HAP-1 (cell line): ENCODE results near the gene DOLPP1.
"Not testable (repeated sequence)": the region's sequence is repeated elsewhere in the genome, so short reads cannot be mapped to it uniquely, and the experiment has no call there.

Source experiments
- DNase-seq, 2 experiments: peaks; one replicate each; pipeline ENCODE4 v3.0.0-alpha.2; 2016 to 2020; ENCODE audit warnings: low spot score in 2 of 2
- H3K27me3 ChIP-seq: fragments of 250-450 bp; sonication (Bioruptor Pico); 2 replicates; pipeline ENCODE4 v1.5.1; 2020; ENCODE audit warnings: low read depth, mild to moderate bottlenecking, moderate library complexity
- H3K36me3 ChIP-seq: fragments of 250-450 bp; sonication (Bioruptor Pico); replicated peaks from 2 replicates; pipeline ENCODE4 v1.5.1; 2020; ENCODE audit warnings: mild to moderate bottlenecking
- H3K4me1 ChIP-seq: fragments of 250-450 bp; sonication (Bioruptor Pico); 2 replicates; pipeline ENCODE4 v1.5.1; 2020; ENCODE audit warnings: mild to moderate bottlenecking
- H3K4me3 ChIP-seq: fragments of 250-450 bp; sonication (Bioruptor Pico); 2 replicates; pipeline ENCODE4 v1.5.1; 2020; ENCODE audit warnings: mild to moderate bottlenecking, moderate library complexity
- H3K9me3 ChIP-seq: fragments of 250-450 bp; sonication (Bioruptor Pico); 2 replicates; pipeline ENCODE4 v1.5.1; 2020; ENCODE audit warnings: mild to moderate bottlenecking, moderate library complexity
- in situ Hi-C: fragments of 300-500 bp; cut with MboI; formaldehyde crosslinking; loops from 3 replicates; pipeline ENCODE4 v1.14.3; 2020; ENCODE audit warnings: low sequenced_read_pairs, inconsistent platforms, mixed read lengths

DOLPP1 gene

GRCh38 chr9:129122133-129122532 lies 41.2 kb downstream of the DOLPP1 start:
- H3K4me1 ChIP-seq, result no peaks in the 10 kb centered on the region
- DNase-seq, result no peak
- in situ Hi-C loops, result no loop called here
- H3K9me3 ChIP-seq, result peaks cover 3% of the 10 kb centered on the region; the same call in 1 of the 2 replicates
- H3K4me3 ChIP-seq, result no peak overlapping the region
- peaks cover 16% of the 10 kb centered on the region for H3K36me3 ChIP-seq
- no peaks in the 10 kb centered on the region for H3K27me3 ChIP-seq

- DNase-seq, H3K9me3 ChIP-seq, H3K4me3 ChIP-seq, H3K4me1 ChIP-seq, H3K27me3 ChIP-seq, in situ Hi-C loops: not testable (repeated sequence)
- peaks cover 19% of the 10 kb centered on the region for H3K36me3 ChIP-seq
These were observed 42.1 kb downstream of the DOLPP1 start for GRCh38 chr9:129122976-129123375.

GRCh38 chr9:129124506-129125069 lies 43.7 kb downstream of the DOLPP1 start:
- no peak for DNase-seq
- Histone ChIP-seq H3K9me3 (no peaks in the 10 kb centered on the region), H3K4me3 (no peak overlapping the region), H3K36me3 (peaks cover 19% of the 10 kb centered on the region), H3K4me1 (no peaks in the 10 kb centered on the region), H3K27me3 (no peaks in the 10 kb centered on the region)
- in situ Hi-C loops, result no loop called here

GRCh38 chr9:129125478-129125877 lies 44.6 kb downstream of the DOLPP1 start:
- Histone ChIP-seq H3K4me3 (no peak overlapping the region), H3K9me3 (no peaks in the 10 kb centered on the region), H3K27me3 (no peaks in the 10 kb centered on the region), H3K4me1 (no peaks in the 10 kb centered on the region), H3K36me3 (peaks cover 19% of the 10 kb centered on the region)
- in situ Hi-C loops, result no loop called here
- DNase-seq, result no peak

GRCh38 chr9:129126749-129127618 lies 46.1 kb downstream of the DOLPP1 start:
- Histone ChIP-seq H3K4me3 (no peak overlapping the region), H3K4me1 (no peaks in the 10 kb centered on the region), H3K9me3 (no peaks in the 10 kb centered on the region), H3K27me3 (no peaks in the 10 kb centered on the region), H3K36me3 (peaks cover 11% of the 10 kb centered on the region)
- no peak for DNase-seq
- in situ Hi-C loops, result no loop called here

- Histone ChIP-seq H3K4me3 (no peak overlapping the region), H3K9me3 (no peaks in the 10 kb centered on the region), H3K4me1 (no peaks in the 10 kb centered on the region), H3K27me3 (no peaks in the 10 kb centered on the region), H3K36me3 (peaks cover 13% of the 10 kb centered on the region)
- DNase-seq, result no peak
- in situ Hi-C loops, result no loop called here
These were observed 47.8 kb downstream of the DOLPP1 start for GRCh38 chr9:129128689-129129088.

GRCh38 chr9:129130271-129130670 lies 49.4 kb downstream of the DOLPP1 start:
- in situ Hi-C loops, result loop anchor here (5.0 kb wide), 2 partner anchors 482 to 652 kb away; no protein-coding TSS in a partner anchor

GRCh38 chr9:129130791-129131190 lies 49.9 kb downstream of the DOLPP1 start:
- H3K9me3 ChIP-seq, result no peaks in the 10 kb centered on the region
- no peak for DNase-seq
- no peaks in the 10 kb centered on the region for H3K27me3 ChIP-seq
- no peak overlapping the region for H3K4me3 ChIP-seq
- no peaks in the 10 kb centered on the region for H3K4me1 ChIP-seq
- in situ Hi-C loops, result loop anchor here (5.0 kb wide), 2 partner anchors 482 to 652 kb away; no protein-coding TSS in a partner anchor
- peaks cover 19% of the 10 kb centered on the region for H3K36me3 ChIP-seq

More at GRCh38 chr9:129130271-129130670, 49.4 kb downstream of the DOLPP1 start:
- not testable (repeated sequence) for DNase-seq, H3K4me3 ChIP-seq, H3K4me1 ChIP-seq, H3K9me3 ChIP-seq, H3K27me3 ChIP-seq
- H3K36me3 ChIP-seq, result peaks cover 19% of the 10 kb centered on the region

- H3K4me1 ChIP-seq, result no peaks in the 10 kb centered on the region
- DNase-seq, result peak; percentile 46 to 87
- no peaks in the 10 kb centered on the region for H3K9me3 ChIP-seq
- no peaks in the 10 kb centered on the region for H3K27me3 ChIP-seq
- H3K36me3 ChIP-seq, result peaks cover 19% of the 10 kb centered on the region
- H3K4me3 ChIP-seq, result no peak overlapping the region
- in situ Hi-C loops, result loop anchor here (5.0 kb wide), 2 partner anchors 481 to 651 kb away; no protein-coding TSS in a partner anchor
These were observed 50.6 kb downstream of the DOLPP1 start for GRCh38 chr9:129131300-129132145.

GRCh38 chr9:129133082-129133481 lies 52.2 kb downstream of the DOLPP1 start:
- H3K27me3 ChIP-seq, result no peaks in the 10 kb centered on the region
- in situ Hi-C loops, result loop anchor here (5.0 kb wide), 2 partner anchors 479 to 649 kb away; no protein-coding TSS in a partner anchor
- H3K4me3 ChIP-seq, result no peak overlapping the region
- no peak for DNase-seq
- no peaks in the 10 kb centered on the region for H3K9me3 ChIP-seq
- H3K4me1 ChIP-seq, result no peaks in the 10 kb centered on the region
- H3K36me3 ChIP-seq, result peaks cover 18% of the 10 kb centered on the region

- H3K4me1 ChIP-seq, result peaks cover 13% of the 10 kb centered on the region
- DNase-seq, result no peak
- in situ Hi-C loops, result no loop called here
These were observed 54.6 kb downstream of the DOLPP1 start for GRCh38 chr9:129135476-129135875.

GRCh38 chr9:129136446-129137035 lies 55.6 kb downstream of the DOLPP1 start:
- in situ Hi-C loops, result no loop called here
- Histone ChIP-seq H3K4me1 (peaks cover 21% of the 10 kb centered on the region), H3K4me3 (no peak overlapping the region), H3K36me3 (peaks cover 21% of the 10 kb centered on the region), H3K27me3 (no peaks in the 10 kb centered on the region), H3K9me3 (no peaks in the 10 kb centered on the region)
- no peak for DNase-seq

More at GRCh38 chr9:129135476-129135875, 54.6 kb downstream of the DOLPP1 start:
- H3K9me3 ChIP-seq, result no peaks in the 10 kb centered on the region
- H3K4me3 ChIP-seq, result no peak overlapping the region
- peaks cover 21% of the 10 kb centered on the region for H3K36me3 ChIP-seq
- H3K27me3 ChIP-seq, result no peaks in the 10 kb centered on the region
